Measurements from ENCODE around the gene SEC11C. TPM values are rescaled to one million over a fixed set of nuclear protein-coding genes. Genes with fewer than 3 reads are reported as not detected.

SEC11C gene
- total and polyA plus RNA-seq, 9 of the 15 experiments (the other 6 are each of a cell fraction or from before 2014, with no cell fraction given), result 22.0 to 71.3 (median 36.5) TPM

DNA sequence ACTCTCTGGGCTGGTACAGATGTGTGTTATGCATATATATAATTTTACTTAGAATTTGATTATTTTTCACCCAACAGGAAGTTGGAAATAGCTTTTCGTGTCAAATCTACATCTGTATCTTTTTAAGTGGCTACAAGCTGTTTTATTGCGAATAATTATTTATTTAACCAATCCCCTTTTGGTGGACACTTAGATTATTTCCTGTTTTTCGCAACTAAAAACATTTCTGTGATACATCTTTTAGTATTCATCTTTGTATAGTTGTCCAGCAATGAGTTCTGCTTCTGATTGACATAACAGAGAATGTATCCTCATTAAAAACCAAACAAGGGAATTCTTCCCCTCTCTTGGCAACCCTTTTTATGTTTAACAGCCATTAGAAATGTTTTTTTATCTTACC, 16.6 kb downstream of the SEC11C start (continued):
- TF ChIP-seq, protein P1, sequence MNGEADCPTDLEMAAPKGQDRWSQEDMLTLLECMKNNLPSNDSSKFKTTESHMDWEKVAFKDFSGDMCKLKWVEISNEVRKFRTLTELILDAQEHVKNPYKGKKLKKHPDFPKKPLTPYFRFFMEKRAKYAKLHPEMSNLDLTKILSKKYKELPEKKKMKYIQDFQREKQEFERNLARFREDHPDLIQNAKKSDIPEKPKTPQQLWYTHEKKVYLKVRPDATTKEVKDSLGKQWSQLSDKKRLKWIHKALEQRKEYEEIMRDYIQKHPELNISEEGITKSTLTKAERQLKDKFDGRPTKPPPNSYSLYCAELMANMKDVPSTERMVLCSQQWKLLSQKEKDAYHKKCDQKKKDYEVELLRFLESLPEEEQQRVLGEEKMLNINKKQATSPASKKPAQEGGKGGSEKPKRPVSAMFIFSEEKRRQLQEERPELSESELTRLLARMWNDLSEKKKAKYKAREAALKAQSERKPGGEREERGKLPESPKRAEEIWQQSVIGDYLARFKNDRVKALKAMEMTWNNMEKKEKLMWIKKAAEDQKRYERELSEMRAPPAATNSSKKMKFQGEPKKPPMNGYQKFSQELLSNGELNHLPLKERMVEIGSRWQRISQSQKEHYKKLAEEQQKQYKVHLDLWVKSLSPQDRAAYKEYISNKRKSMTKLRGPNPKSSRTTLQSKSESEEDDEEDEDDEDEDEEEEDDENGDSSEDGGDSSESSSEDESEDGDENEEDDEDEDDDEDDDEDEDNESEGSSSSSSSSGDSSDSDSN (IDR thresholded peaks at IDR 0.05; ENCODE audit: borderline replicate concordance in 1 of 2, low read depth in 2 of 2, low read length in 2 of 2), result no peak

DNA sequence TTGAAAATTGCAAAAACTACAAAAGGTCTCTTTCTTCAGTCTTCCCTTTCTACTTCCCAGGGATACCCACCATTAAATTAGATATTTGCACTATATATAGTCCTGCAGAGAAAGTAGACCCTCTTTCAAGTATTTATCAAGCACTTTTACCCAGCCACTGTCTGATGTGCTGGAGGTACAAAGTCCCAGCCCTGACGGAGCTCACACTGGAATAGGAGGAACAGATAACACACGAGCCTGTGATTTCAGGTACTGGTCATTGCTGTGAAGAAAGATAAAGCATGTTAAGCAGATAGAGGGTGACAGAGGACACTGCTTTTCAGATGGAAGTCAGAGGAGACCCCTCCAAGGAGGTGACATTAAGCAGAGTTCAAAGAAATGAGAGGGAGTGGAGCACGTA, 19.6 kb downstream of the SEC11C start:
- no peak overlapping the region for H3K27ac ChIP-seq (ENCODE audit: extremely low read depth, low read depth, low read length)
- no peaks in the 10 kb centered on the region for H3K36me3 ChIP-seq (ENCODE audit: control insufficient read depth, insufficient read depth, low read length)
- no peaks in the 10 kb centered on the region for H3K9me1 ChIP-seq (ENCODE audit: control insufficient read depth, insufficient read depth, low read length)
- H2AFZ ChIP-seq (ENCODE audit: low read depth, low read length), result no peak overlapping the region
- H3K4me1 ChIP-seq (replicated peaks in 1 of 2; ENCODE audit: control insufficient read depth in 2 of 2, insufficient read depth in 2 of 2, low read length in 2 of 2), result no peaks in the 10 kb centered on the region
- in situ Hi-C loops (cut with MboI) (no loop called here), intact Hi-C loops (cut with micrococcal nuclease) (no loop called here)
- no peak overlapping the region for H3K4me3 ChIP-seq
- no peaks in the 10 kb centered on the region for H3K27me3 ChIP-seq (ENCODE audit: control insufficient read depth in 2 of 2, insufficient read depth in 2 of 2, low read length in 2 of 2)
- 17% methylated on average over 3 of the region's 3 CpGs for WGBS (ENCODE audit: insufficient coverage, low coverage, missing lambda C conversion rate)
- H3K9me3 ChIP-seq (replicated peaks; ENCODE audit: control insufficient read depth, insufficient read depth, low read depth, low read length), result no peaks in the 10 kb centered on the region
- no peaks in the 10 kb centered on the region for H4K20me1 ChIP-seq (replicated peaks; ENCODE audit: control insufficient read depth, insufficient read depth, low read length)
- H3K9ac ChIP-seq (ENCODE audit: insufficient read depth in 1 of 2, low read depth in 2 of 2, low read length in 2 of 2), result no peak overlapping the region
- H3K79me2 ChIP-seq (ENCODE audit: control insufficient read depth, insufficient read depth, low read length), result no peaks in the 10 kb centered on the region
- ChIA-PET POLR2A (no interaction called here), CTCF (ENCODE audit: low intra/inter-chr PET ratio) (no interaction called here)
- no TSS peak for BruUV-seq (replicated peaks)
- DNase-seq (ENCODE audit: extremely low read depth in 1 of 4, low spot score in 3 of 4) (no peak), FAIRE-seq (no peak), ATAC-seq (no peak)
- H3K4me2 ChIP-seq (ENCODE audit: insufficient read depth, low read length), result no peak overlapping the region
- TF ChIP-seq CHCHD3 (CRISPR knock-in tag; IDR thresholded peaks at IDR 0.05) (no peak), KDM4B (IDR thresholded peaks at IDR 0.05; ENCODE audit: borderline replicate concordance in 2 of 2, low read depth in 1 of 2) (no peak), ZBTB2 (IDR thresholded peaks at IDR 0.05) (no peak), ESRRB (CRISPR knock-in tag; IDR thresholded peaks at IDR 0.05; ENCODE audit: borderline replicate concordance) (no peak), ZNF146 (CRISPR knock-in tag; IDR thresholded peaks at IDR 0.05; ENCODE audit: unreplicated experiment) (no peak), ZNF133 (CRISPR knock-in tag; IDR thresholded peaks at IDR 0.05) (no peak), ZBTB49 (CRISPR knock-in tag; IDR thresholded peaks at IDR 0.05; ENCODE audit: borderline replicate concordance) (no peak), RBM15 (IDR thresholded peaks at IDR 0.05; ENCODE audit: insufficient read depth, low read length) (no peak), SAFB2 (IDR thresholded peaks at IDR 0.05; ENCODE audit: borderline replicate concordance, low read depth, low read length, severe bottlenecking) (no peak), ZNF184 (CRISPR knock-in tag; IDR thresholded peaks at IDR 0.05) (no peak), ZNF561 (CRISPR knock-in tag; conservative IDR thresholded peaks at IDR 0.05) (no peak), CEBPB (tag; IDR thresholded peaks at IDR 0.05) (no peak)
- TF ChIP-seq, protein P2, sequence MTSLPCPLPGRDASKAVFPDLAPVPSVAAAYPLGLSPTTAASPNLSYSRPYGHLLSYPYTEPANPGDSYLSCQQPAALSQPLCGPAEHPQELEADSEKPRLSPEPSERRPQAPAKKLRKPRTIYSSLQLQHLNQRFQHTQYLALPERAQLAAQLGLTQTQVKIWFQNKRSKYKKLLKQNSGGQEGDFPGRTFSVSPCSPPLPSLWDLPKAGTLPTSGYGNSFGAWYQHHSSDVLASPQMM (CRISPR knock-in tag; IDR thresholded peaks at IDR 0.05), result no peak
